NCI-H1694 treated with DMSO at 0.1 percent for 48 hours (cell line): ENCODE results near the gene LRRC37A3.
"Not testable (repeated sequence)": the region's sequence is repeated elsewhere in the genome, so short reads cannot be mapped to it uniquely, and the experiment has no call there.

Experiments used
- DNase-seq: peaks from one replicate; lab custom pipeline; 2025; lab: John Stamatoyannopoulos, UW

LRRC37A3 gene

DNA sequence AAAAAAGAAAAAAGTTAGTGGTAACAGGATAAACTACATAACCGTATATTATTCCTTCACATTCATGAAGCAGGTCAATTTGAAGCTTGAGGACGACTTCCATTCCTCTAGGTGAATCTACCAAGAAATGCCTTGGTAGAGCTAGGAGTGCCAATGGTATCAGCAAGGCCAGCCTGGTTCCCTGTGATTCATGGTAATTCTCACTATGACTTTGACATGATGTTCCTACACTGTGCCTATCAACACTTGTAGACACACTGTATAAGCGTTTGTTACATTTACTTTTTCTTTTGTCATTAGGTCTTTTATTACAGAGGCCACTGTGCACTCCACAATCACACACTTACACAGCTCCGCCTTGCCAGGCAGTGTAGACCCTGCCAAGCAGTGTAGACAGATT is 7.2 kb upstream of the LRRC37A3 start:
- not testable (repeated sequence) for DNase-seq

DNA sequence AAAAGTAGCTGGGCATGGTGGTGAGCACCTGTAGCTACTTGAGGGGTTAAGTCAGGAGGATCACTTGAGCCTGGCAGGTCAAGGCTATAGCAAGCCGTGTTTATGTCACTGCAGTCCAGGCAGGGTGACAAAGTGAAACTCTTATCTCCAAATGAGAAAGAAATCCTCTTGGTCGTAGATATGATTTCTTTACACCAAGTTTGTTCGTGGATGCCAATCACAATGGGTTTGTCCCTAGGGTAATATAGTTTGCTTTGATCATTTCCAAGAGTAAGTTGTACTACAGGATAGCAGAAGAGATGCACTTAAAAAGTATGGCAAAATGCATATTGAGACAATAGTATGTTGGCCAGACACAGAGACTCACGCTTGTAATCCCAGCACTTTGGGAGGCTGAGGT is 6.0 kb upstream of the LRRC37A3 start:
- DNase-seq = not testable (repeated sequence)

- DNase-seq = not testable (repeated sequence)
Measured at GRCh38 chr17:64923051-64923568, 3.8 kb upstream of the LRRC37A3 start.

DNA sequence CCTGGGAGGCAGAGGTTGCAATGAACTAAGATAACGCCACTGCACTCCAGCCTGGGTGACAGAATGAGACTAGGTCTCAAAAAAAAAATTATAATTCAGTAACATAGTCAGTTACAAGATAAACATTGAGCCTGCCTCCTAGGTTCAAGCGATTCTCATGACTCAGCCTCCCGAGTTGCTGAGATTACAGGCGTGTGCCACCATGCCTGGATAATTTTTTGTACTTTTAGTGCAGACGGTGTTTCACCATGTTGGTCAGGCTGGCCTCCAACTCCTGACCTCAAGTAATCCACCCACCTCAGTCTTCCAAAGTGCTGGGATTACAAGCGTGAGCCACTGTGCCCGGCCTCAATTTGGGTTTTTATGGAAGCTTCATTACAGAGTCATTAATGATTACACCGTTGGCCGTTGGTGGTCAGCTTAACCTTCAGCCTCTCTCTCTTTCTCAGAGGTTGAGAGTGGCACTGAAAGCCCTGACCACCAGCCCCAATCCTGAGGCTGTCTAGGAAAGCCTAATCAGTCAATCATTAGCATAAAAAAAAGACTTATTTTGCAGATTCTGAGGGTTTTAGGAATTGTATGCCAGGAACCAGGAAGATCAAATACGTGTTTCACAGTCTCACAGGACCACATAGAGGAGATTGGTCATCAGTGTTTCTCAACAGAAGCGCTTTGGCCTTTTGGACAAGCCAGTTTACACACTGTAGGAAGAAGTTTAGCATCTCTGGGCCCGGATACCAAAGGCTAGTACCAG is 1.3 kb upstream of the LRRC37A3 start:
- DNase-seq = no peak

- DNase-seq = no peak
Measured at GRCh38 chr17:64920026-64920418, 744 bp upstream of the LRRC37A3 start.

GRCh38 chr17:64918842-64919288 is 413 bp downstream of the LRRC37A3 start:
- not testable (repeated sequence) for DNase-seq

DNA sequence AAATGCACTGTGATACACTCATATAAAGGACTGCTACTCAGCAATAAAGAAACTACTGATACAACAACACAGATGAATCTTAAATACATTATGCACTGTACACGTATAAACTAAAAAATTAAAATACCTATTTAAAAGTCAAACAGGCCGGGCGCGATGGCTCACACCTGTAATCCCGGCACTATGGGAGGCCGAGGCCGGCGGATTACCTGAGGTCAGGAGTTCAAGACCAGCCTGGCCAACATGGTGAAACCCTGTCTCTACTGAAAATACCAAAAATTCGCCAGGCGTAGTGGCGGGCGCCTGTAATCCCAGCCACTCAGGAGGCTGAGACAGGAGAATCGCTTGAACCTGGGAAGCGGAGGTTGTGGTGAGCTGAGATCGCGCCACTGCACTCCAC is 1.7 kb downstream of the LRRC37A3 start:
- DNase-seq = not testable (repeated sequence)

DNA sequence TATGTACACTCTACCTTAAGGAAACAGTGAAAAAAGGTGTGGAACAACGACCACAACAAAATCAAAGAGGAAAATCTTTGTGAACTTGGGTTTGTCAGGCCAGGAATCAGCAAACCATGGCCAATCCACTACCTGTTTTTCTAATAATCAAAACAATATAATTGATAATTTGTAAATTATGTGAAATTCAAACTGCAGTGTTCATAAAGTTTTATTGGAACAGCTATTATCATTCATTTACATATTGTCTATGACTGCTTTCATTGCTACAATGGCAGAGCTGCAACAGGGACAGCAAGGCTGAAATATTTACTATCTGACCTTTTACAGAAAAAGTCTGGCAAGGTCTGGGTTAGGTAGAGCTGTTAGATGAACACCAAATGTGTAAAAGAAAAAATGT is 4.0 kb downstream of the LRRC37A3 start:
- not testable (repeated sequence) for DNase-seq

- DNase-seq = not testable (repeated sequence)
Measured at GRCh38 chr17:64910191-64910514, 9.1 kb downstream of the LRRC37A3 start.

DNA sequence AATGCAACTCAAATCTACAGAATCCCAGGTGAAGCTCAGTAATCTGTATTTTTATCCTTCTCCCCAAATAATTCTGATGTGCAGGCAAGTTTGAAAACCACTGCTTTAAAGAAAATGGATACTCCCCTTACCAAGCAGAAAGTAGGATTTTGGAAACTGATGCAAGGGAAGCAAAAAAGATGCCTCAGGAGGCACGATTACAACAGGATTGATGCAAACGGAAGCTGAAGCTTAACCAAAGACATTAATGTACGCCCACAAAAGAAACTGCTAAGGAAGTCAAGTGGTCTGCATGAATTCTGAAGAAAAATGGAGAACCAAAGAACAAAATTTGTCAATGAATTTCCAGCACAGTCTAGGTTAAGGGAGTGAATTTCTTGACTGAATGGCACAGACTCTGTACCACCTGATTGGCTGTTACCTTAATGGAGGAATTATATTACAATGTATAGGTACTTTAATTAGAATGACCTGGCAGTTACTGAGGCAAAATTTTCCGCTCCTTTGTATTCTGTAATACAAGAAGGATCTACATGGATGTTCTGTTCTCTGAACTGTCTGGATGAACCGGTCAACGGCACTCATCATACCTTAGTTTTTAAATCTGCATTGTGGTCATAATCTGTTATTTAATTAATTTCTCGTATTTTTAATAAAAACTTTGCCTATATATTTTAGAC is 9.6 kb downstream of the LRRC37A3 start:
- DNase-seq = not testable (repeated sequence)

DNA sequence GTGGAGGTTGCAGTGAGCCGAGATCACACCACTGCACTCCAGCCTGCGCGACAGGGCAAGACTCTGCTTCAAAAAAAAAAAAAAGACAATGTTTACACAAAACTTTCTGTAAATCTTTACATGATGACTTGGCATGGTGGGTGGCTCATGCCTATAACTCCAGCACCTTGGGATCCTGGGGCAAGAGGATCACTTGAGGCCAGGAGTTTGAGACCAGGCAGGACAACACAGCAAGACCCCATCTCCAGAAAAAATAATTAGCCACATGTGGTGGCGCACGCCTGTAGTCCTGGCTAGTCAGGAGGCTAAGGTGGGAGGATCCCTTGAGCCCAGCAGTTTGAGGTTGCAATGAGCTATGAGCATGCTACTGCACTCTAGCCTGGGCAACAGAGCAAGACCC is 15.2 kb downstream of the LRRC37A3 start:
- not testable (repeated sequence) for DNase-seq

GRCh38 chr17:64897136-64897535 is 22.1 kb downstream of the LRRC37A3 start:
- not testable (repeated sequence) for DNase-seq

- not testable (repeated sequence) for DNase-seq
Measured at GRCh38 chr17:64874210-64874609, 45.1 kb downstream of the LRRC37A3 start.

DNA sequence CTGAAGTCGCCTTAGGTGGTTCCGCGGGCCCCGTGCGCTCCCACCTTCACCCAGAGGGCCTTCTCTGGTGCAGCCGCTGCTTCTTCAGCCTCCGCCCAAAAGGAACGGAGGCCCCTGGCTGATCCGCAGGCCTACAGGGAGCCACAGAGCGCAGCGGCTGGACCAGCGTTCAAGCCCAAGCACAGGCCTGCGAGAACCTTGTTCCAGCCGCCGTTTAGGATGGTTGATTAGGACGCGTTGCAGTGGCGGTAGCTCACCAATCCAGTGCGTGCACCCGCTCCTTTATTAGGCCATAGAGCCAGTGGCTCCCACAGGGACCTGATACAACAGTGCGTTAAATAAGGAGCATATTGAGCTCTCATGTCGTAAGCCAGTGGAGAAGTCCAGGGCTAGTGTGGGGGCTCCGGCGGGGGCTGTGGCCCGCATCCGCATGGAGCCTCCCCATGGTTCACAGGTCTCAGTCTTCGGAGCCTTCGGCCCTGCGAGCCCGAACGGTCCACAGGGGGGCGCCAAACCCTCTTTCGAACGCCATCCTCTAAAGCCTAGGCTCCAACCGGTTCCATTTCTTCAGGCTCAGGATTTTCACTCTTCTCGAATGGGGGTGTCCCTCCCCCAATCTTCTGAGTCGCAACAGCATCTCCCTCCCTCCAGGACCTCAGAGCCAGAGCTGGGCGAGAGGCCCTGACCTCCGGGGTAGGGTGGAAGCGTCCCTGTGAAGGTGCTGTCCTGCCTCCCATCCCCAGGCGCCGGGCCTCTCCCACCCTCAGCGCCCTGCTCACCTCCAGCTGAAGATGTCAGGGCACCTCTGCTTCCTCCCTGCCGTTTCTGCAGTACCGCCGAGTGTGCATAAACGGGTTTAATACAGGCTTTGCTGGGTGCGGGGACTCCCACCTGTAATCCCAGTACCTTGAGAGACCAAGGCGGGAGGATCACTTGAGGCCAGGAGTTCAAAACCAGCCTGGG is 71.5 kb downstream of the LRRC37A3 start:
- DNase-seq = peak; percentile 47

DNA sequence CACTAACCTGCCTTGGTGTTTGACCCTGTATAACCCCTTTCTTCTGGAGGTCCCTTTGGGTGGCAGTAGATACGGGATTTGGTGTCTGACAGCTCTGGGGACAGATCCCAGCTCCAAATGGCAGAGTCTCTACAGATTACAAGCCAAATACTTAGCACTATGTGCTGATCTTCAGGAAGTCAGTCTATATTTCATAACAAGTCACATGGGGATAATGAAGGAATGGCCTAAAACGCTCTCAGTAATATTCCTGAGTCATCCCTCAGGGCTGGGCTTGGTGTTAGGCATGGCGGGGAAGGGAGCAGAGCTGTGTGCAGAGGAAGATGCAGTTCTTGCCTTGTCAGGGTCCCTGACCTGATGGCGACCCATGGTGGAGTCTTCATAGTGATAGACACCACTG is 72.4 kb downstream of the LRRC37A3 start:
- not testable (repeated sequence) for DNase-seq

- DNase-seq = not testable (repeated sequence)
Measured at GRCh38 chr17:64843918-64844317, 75.4 kb downstream of the LRRC37A3 start.

- not testable (repeated sequence) for DNase-seq
Measured at GRCh38 chr17:64842900-64843299, 76.4 kb downstream of the LRRC37A3 start.

DNA sequence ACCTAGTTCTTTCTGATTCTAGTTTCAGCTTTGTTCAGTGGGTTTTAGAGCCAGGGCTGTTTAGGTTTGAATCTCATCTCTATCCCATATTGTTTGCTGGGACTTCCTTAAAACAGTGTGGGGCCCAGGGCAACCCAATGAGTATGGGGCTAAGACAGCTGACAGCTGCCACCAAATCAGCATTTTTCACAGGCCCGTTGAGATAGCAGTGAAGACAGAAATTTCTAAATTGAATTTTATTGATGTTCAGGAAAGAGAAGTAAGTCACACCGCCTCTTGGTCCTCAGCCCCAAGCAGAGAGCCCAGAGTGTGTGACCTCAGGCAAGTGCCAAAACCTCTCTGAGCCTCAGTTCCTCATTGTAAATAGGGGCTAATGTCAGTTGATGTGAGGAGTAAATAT is 78.3 kb downstream of the LRRC37A3 start:
- not testable (repeated sequence) for DNase-seq

GRCh38 chr17:64838513-64838912 is 80.8 kb downstream of the LRRC37A3 start:
- DNase-seq = not testable (repeated sequence)

GRCh38 chr17:64837018-64837761 is 82.1 kb downstream of the LRRC37A3 start:
- peak; percentile 52 for DNase-seq

DNA sequence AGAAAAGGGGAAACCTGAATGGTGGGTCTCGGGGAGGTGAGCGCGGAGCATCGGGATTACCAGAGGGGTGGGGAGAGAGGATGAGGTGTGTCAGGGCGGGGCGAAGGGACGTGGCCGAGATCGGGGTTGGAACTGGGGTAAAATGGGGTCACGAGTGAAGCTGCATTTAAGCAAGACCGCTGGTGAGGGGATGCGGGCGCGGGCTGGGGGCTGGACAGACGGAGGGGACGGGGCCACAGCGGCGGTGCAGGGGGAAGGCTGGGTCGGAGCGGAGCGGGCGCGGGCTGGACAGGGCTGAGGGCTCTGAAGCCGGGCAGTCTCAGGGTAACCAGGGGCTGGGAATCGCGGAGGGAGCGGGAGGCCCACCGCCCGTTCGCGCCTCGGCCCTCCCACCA is 82.7 kb downstream of the LRRC37A3 start:
- not testable (repeated sequence) for DNase-seq
